EL (cell line): ENCODE results near the gene NBR1.
"Not testable (repeated sequence)": the region's sequence is repeated elsewhere in the genome, so short reads cannot be mapped to it uniquely, and the experiment has no call there.

Experiments used
- DNase-seq: peaks from one replicate; pipeline ENCODE4 v3.0.0-alpha.2; 2016

NBR1 gene

GRCh38 chr17:43216762-43217613 is 46.0 kb downstream of the NBR1 start:
- DNase-seq, result no peak

GRCh38 chr17:43217614-43218087 is 46.6 kb downstream of the NBR1 start:
- no peak for DNase-seq

GRCh38 chr17:43219001-43219400 is 48.0 kb downstream of the NBR1 start:
- no peak for DNase-seq

GRCh38 chr17:43219746-43220380 is 48.8 kb downstream of the NBR1 start:
- no peak for DNase-seq

GRCh38 chr17:43220511-43221125 is 49.6 kb downstream of the NBR1 start:
- DNase-seq, result no peak

GRCh38 chr17:43224146-43224705 is 53.2 kb downstream of the NBR1 start:
- DNase-seq, result no peak

GRCh38 chr17:43226393-43226792 is 55.4 kb downstream of the NBR1 start:
- no peak for DNase-seq

GRCh38 chr17:43228020-43228782 is 57.2 kb downstream of the NBR1 start, which contains the start of gene CCDC200:
Gene CCDC200, minus strand, starts transcription at chr17:43228623. Its CDS starts 69 bp downstream, at chr17:43228554.
- not testable (repeated sequence) for DNase-seq

- not testable (repeated sequence) for DNase-seq
Measured at GRCh38 chr17:43231205-43232020, 60.4 kb downstream of the NBR1 start.

GRCh38 chr17:43232021-43232699 is 61.1 kb downstream of the NBR1 start:
- not testable (repeated sequence) for DNase-seq

GRCh38 chr17:43233263-43233662 is 62.2 kb downstream of the NBR1 start:
- DNase-seq, result not testable (repeated sequence)

- not testable (repeated sequence) for DNase-seq
Measured at GRCh38 chr17:43233877-43234276, 62.9 kb downstream of the NBR1 start, which contains the start of gene RNU2-1. Gene RNU2-1, minus strand, starts transcription at chr17:43233977.

- DNase-seq, result not testable (repeated sequence)
Measured at GRCh38 chr17:43239597-43239996, 68.6 kb downstream of the NBR1 start.

GRCh38 chr17:43240596-43241352 is 69.8 kb downstream of the NBR1 start:
- not testable (repeated sequence) for DNase-seq

- DNase-seq, result not testable (repeated sequence)
Measured at GRCh38 chr17:43246456-43246855, 75.4 kb downstream of the NBR1 start.
